Effector CD4-positive, alpha-beta T cell (primary cell): ENCODE data around the gene XXYLT1.

Experiments
- DNase-seq: peaks from one replicate; pipeline ENCODE4 v3.0.0-alpha.2; 2020

XXYLT1 gene

GRCh38 chr3:195265363-195265976 lies 5.5 kb downstream of the XXYLT1 start:
- no peak for DNase-seq

GRCh38 chr3:195263925-195264600 lies 6.9 kb downstream of the XXYLT1 start:
- DNase-seq = no peak

- DNase-seq = no peak
These were observed 7.6 kb downstream of the XXYLT1 start for GRCh38 chr3:195263193-195263924.

- DNase-seq = no peak
These were observed 9.0 kb downstream of the XXYLT1 start for GRCh38 chr3:195261925-195262324.

GRCh38 chr3:195260280-195260905 lies 10.6 kb downstream of the XXYLT1 start:
- DNase-seq = no peak

GRCh38 chr3:195259475-195260279 lies 11.3 kb downstream of the XXYLT1 start:
- peak; percentile 85 for DNase-seq

- DNase-seq = no peak
These were observed 11.8 kb downstream of the XXYLT1 start for GRCh38 chr3:195259154-195259474.

- DNase-seq = no peak
These were observed 12.4 kb downstream of the XXYLT1 start for GRCh38 chr3:195258449-195259153.

- no peak for DNase-seq
These were observed 13.2 kb downstream of the XXYLT1 start for GRCh38 chr3:195257454-195258448.

GRCh38 chr3:195256639-195257453 lies 14.1 kb downstream of the XXYLT1 start:
- no peak for DNase-seq

GRCh38 chr3:195255571-195256501 lies 15.1 kb downstream of the XXYLT1 start:
- no peak for DNase-seq

- no peak for DNase-seq
These were observed 15.8 kb downstream of the XXYLT1 start for GRCh38 chr3:195255176-195255500.

GRCh38 chr3:195254454-195255175 lies 16.3 kb downstream of the XXYLT1 start:
- no peak for DNase-seq

- DNase-seq = no peak
These were observed 17.0 kb downstream of the XXYLT1 start for GRCh38 chr3:195253923-195254432.

- no peak for DNase-seq
These were observed 19.5 kb downstream of the XXYLT1 start for GRCh38 chr3:195251336-195252065.

GRCh38 chr3:195250473-195251251 lies 20.3 kb downstream of the XXYLT1 start:
- DNase-seq = no peak
